NB4 (cell line): ENCODE measurements around the gene GYS2.

Experiments
- CTCF ChIP-seq: IDR thresholded peaks from one replicate; pipeline ENCODE4 v1.5.1; 2012; ENCODE audit warnings: low read depth, low read length
- POLR2A ChIP-seq: IDR thresholded peaks from 2 replicates; pipeline ENCODE4 v1.6.1; 2011; ENCODE audit warnings: mild to moderate bottlenecking; ENCODE audit not compliant: insufficient read length; ENCODE audit errors: extremely low read depth

GRCh38 chr12:21516281-21516680 lies 88.4 kb downstream of the GYS2 start:
- TF ChIP-seq CTCF (no peak), POLR2A (no peak)
